GM19240 (cell line): ENCODE results near the gene GZF1.
A peak's percentile ranks its signal among the peaks of the same experiment; 100 is the strongest.

Source experiments
- DNase-seq: peaks from one replicate; pipeline ENCODE4 v3.0.0; 2011; ENCODE audit warnings: low spot score; ENCODE audit not compliant: insufficient read length

The GZF1 gene

DNA sequence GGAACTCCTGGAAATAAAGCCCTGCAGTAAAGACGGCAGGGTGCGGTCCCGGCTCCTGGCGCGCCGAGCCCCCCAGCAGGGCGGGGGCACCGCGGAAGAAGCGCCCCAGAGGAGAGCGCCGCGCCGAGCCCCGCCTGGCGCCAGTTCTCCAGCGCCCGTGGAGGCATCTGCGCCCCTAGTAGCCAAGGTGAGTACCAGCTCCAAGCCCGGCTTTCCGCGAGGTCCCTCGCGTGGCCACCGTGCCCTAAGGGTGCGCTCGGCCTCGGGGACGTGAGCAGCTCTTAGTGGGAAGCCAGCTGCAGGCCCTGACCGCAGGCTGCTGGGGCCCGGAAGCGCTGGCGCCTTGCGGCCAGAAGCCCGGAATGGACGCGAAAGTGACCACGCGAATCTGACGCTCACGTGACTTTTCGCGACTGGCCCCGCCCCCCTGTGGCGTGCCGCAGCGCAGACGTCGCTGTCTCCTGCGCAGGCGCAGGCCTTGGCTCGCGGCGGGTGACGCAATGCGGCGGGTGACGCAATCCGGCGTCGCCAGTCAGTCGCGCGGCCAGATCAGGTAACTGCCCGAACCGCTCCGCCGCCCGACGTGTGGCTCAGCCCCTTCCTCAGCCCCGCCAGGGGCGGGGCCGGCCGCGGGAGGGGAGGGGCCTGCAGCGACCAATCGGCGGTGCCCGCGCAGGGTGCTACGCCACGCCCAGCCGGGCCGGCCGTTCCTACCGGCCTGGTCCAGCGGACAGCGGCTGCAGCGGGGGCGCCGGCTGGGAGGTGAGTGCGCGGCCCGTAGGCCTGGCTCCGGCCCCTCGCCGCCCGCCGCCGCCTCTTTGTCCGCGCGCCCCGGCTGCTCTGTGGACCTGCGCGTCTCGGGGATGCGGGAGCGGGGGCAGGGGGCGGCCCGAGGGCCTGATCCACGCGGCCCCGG lies at the start of gene GZF1:
Gene GZF1, plus strand, starts transcription at position 707 of the 916 bp plus-strand sequence. CDS start 2,202 bp downstream, outside the sequence.
- peak; percentile 82 for DNase-seq

DNA sequence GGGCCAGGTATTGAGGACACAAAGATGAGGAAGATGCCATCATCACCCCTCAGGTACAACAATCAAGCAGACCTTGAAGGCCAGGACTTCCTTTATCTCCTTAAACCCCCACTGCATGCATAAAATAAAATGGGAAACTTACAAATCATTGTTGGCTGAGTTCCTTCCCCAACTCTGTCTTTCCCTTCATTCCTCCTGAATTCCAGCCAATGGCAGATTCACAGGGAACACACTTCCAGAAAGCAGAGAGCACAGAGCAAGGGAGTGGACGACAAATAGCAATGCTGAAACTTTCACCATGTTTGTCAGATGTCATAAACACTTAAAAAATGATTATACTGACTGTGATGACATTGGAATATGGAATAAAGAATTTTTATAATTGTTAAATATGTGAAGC lies 48.7 kb upstream of the GZF1 start:
- DNase-seq = no peak

DNA sequence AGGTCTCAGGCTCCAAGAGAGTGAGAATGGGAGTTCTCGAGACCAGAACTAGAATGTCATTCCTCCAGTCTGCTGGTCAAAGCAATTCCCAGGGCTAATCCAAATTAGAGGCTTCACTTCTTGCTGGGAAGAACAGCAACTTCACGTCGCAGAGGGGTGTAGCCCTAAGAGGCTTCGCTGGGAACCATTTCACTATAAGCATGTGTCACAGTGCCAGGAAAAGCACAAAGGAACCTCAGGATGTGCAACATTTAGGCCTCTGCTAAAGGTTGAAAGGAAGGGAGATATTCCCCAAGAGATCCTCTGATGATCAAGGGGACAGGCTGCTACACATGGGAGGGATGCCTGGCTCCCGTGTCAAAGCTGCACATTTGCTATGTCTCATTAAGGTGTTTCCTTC lies 47.3 kb upstream of the GZF1 start:
- no peak for DNase-seq

DNA sequence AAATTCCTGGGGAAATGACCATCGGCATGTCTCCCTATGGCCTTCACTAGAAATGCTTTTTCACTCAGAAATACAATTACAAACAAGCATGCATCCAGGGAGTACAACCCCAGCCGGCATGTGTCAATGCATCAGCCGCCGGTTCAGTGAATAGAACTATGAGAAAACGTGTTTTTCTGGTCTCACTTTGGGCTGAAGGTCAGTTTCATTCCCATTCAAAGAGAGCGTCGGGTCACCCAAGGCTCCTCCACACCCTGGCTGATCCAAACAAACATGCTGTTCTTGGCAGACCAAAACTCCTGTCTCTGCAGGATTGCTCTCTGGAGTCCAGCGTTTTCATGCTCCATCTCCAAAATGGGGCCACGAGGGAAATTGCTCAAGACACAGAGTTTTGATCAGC lies 46.9 kb upstream of the GZF1 start:
- DNase-seq = no peak

GRCh38 chr20:23316626-23317025 lies 45.4 kb upstream of the GZF1 start:
- no peak for DNase-seq

DNA sequence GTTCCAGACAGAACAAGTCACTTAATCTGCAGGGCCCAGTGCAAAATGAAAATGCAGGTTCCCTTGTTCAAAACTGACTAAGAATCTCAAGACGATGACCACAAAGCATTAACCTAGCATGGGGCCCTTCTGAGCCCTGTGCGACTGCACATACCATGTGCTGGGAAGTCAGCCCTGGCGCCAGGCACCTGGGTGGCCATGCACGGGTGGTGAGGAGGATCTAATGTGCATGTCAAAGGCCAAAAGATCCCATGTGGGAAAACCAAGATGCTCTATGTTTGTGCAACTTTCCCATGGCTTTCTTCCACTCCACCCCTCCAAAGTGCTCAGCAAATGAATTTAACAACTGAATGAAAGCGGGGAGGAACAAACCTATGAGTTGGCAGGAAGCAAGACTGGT lies 44.9 kb upstream of the GZF1 start:
- no peak for DNase-seq

DNA sequence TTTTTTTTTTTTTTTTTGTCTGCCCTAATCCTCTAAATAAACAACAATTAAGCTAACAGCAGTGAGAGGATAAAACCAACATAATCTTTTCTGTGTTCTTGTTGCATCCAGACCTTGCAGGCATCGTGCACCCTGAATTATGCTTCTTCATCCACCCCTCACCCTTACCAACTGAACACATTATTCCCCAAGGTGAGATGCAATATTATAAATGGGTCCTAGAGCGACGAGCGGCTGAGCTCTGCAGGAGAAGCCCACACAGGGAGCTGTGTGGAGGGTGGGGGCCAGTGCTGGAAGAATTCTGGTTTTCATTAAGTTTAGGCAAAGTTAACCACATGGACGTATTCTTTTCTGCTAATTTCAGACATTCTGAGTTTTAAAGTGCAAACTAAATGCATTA lies 43.6 kb upstream of the GZF1 start:
- no peak for DNase-seq

GRCh38 chr20:23320317-23320716 lies 41.7 kb upstream of the GZF1 start:
- no peak for DNase-seq

DNA sequence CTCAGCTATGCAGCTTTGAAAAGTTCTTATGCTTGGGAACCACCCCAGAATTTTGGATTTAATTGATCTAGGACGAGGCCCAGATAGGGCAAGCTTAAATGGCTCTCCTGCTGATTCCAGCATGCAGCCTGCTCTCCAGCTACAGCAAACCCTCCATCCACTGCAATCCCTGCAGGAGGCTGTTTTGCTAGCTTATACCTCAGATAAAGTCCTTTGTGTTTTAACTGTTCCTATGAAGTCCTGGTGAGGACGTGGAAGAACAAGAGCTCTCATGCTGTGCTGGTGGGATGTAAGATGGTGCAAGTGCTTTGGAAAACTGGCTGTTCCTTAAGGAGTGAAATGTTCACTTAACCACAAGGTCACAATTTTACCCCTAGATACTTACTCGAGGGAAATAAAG lies 36.9 kb upstream of the GZF1 start:
- DNase-seq = no peak

DNA sequence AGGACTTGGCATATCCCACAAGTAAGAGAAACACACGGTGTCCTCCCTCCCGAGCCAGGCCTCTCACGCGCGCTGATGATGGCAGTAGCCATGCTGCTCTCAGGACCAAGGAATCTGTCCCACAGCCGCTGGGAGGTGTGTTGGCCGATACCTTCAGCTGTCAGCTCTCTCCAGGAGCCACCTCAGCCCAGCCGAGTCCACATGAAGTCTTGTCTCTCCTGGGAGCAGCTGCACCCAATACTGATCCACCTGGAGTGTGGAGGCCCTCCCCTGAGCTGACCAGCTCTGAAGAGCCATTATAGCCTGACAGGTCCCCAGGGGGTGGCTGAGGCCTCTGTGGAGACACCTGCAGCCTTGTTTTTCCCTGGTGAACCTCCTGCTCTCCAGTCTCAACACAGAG lies 35.2 kb upstream of the GZF1 start:
- no peak for DNase-seq

GRCh38 chr20:23327617-23328333 lies 34.2 kb upstream of the GZF1 start:
- DNase-seq = no peak

GRCh38 chr20:23331450-23332350 lies 30.3 kb upstream of the GZF1 start:
- DNase-seq = no peak

GRCh38 chr20:23332467-23332866 lies 29.5 kb upstream of the GZF1 start:
- no peak for DNase-seq

DNA sequence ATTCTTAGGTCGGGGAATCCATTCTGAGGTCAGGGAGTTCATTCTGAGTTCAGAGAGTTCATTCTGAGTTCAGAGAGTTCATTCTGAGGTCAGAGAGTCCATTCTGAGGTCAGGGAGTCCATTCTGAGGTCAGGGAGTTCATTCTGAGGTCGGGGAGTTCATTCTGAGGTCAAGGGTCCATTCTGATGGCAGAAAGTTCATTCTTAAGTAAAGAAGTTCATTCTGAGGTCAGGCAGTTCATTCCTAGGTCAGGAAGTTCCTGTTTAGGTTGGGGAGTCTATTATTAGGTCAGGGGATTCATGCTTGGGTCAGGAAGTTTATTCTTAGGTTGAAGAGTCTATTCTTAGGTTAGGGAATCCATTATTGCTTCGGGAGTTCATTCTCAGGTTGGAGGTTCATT lies 27.9 kb upstream of the GZF1 start:
- no peak for DNase-seq

GRCh38 chr20:23335521-23335920 lies 26.5 kb upstream of the GZF1 start:
- DNase-seq = no peak

GRCh38 chr20:23336476-23336875 lies 25.5 kb upstream of the GZF1 start:
- no peak for DNase-seq

DNA sequence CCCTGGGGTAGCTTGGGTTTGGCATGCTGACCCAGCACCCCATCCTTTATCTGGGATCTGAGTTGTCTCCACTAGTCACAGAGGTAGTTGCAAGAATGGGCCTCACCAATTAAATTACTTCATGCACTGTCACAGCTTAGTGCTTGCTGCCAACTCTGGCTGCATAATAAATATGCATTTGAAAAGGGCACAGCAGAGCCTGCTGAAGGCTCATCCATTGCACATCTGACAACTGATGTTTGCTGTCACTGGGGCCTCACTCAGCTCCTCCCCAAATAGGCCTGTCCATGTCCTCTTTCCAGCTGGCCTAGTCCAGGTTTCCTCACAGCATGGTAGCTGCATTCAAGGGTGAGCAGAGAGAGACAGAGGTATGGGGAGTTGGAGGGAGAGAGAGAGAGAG lies 24.7 kb upstream of the GZF1 start:
- DNase-seq = no peak

DNA sequence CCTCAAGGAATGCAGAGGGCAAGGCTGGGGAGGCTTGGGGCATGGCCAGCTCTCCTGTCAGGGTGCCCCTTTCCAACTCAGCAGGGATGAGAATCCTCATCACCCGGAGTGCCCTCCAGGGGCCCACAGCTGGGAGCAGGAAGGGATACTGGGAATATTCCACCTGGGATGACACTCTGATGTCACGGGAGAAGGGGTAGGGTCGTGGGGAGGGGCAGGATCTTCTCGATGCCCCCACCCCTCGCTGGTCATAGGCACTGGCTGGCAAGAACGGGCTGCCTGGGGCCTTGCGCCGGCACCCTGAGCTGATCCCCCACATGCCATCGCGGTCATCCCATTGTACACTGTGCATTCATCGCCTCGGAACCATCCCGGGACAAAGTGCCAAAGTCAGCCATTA lies 22.0 kb upstream of the GZF1 start:
- DNase-seq = no peak

- no peak for DNase-seq
Measured at GRCh38 chr20:23340524-23340923, 21.5 kb upstream of the GZF1 start.

GRCh38 chr20:23341073-23341472 lies 20.9 kb upstream of the GZF1 start:
- DNase-seq = no peak

DNA sequence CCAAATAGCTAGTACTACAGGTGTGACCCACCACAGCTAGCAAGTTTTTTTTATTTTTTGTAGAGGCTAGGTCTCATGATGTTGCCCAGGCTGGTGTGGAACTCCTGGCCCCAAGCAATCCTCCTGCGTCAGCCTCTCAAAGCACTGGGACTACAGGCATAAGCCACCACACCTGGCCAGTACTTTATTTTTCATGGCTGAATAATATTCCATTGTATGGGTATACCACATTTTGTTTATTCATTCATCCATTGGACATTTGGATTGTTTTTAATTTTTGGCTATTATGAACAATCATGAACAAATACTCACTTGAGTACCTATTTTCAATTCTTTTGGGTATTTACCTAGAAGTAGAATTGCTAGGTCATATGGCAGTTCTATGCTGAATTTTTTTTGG lies 18.4 kb upstream of the GZF1 start:
- DNase-seq = no peak

DNA sequence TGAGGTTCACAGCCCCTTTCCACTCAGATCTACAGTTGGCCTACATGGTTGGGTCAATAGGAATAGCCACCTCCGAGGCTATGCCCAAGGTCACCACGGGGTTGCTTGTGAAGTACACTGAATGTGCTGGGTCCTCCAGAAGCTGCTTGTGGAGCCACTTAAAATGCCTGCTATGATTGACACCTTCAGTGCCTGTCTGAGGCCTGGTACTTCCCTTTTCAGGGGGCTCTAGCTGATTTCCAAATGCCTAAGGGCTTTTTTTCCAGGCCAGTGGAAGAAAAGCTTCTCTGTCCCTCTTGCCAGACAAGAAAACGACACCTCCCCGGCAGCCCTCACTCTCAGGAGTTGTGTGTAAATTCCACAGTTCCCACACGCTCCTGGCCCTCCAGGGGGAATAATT lies 17.6 kb upstream of the GZF1 start:
- no peak for DNase-seq
